UCSD-AML1 (cell line): Measurements from ENCODE around the gene VWA5B2.

Experiments used
- DNase-seq: peaks from one replicate; lab custom pipeline; 2025; ENCODE audit not compliant: unreplicated experiment; lab: John Stamatoyannopoulos, UW

VWA5B2 gene

DNA sequence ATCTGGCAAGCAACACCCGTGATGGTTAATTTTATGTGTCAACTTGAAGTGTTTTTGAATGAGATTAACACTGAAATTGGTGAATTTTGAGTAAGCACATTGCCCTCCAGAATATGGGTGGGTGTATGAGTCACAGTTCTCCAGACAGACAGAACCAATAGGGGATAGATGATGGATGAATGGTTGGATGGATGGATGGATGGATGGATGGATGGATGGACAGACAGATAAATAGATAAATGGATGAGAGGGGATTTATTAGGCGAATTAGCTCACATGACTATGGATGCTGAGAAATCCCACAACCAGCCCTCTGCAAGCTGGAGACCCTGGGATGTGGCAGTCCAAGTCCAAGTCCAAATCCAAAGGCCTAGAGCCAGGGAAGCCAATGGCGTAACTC lies 5.4 kb upstream of the VWA5B2 start:
- DNase-seq = no peak

DNA sequence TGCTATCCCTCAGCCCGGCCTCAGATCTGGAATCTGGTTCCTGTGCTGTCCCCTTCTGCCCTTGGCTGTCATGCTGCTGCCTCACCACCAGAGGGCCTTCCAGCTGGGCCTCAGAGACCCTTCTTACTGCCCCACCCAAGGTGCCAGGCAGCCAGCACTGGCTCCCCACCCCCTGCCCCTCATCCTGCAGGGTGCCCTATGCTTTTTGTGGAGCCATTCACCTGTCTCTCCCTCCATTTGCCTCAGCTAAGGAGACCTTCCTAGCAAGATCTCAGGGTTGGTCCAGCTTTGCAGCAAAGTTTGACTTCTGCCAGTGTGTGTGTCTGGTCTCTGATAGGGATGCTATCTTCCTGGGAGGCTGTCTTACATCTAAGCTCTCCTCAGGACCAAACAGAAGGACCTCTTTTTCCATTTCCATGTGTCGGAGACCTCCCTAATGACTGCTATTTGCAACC lies 1.9 kb upstream of the VWA5B2 start:
- peak; percentile 38 for DNase-seq

DNA sequence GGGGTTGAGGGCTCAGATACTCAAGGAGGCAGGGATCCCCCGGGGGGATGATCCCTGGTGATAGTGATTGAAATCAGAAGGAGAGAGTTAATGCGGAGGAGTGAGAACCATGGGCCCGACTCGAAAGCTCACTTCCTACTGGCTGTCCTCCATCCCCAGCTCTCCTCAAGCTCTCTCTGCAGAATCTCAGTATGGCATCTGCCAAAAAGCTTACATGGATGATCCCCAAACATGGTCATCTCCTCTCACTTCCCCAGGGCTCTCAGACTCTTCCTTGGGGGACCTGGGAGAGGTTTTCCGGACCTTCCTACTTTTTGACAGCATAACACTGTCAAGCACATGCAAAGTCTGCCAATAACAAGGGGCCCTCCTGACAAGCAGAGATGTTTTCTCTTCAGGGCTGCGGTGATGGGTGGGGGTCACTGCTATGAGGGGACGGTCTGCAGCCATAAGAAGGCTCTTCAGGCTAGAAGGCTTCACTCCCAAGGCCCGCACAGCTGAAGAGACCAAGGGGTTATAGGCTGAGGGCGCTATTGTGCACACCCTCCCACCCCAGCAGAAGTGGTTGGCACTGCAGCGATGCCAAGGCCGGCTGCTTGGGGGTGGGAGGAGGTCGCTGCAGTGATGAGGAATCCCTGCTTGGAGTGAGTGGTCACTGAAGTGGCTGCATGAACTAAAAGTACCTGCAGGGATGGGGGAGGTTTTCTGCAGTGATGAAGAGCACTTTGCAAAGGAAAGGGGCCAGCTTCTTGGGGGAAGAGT lies 828 bp upstream of the VWA5B2 start:
- DNase-seq = no peak

DNA sequence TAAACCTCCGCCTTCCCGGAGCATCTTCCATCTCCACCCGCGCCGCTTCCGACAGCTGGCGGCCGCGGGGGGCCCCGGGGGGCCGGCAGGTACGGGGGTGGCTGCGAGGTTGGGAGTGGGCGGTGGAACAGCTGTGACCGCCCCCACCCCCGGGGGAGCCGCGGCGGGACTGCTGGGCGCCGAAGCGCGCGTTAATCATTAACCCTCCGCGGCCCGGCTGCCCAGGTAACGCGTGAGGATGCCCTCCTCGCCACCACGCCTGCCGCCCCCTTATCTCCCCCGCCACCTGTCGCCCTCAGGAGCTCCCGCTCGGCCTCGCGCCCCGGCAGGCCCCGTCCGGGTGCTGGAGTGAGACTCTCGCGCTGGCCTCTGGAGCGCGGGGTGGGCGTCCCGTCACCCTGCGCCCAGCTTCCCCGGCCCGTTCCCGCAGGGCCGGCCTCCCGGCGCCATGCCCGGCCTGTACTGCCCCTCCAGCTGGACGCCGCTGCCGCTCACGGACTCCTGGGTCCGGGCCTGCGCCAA lies 757 bp downstream of the VWA5B2 start:
- DNase-seq = no peak

DNA sequence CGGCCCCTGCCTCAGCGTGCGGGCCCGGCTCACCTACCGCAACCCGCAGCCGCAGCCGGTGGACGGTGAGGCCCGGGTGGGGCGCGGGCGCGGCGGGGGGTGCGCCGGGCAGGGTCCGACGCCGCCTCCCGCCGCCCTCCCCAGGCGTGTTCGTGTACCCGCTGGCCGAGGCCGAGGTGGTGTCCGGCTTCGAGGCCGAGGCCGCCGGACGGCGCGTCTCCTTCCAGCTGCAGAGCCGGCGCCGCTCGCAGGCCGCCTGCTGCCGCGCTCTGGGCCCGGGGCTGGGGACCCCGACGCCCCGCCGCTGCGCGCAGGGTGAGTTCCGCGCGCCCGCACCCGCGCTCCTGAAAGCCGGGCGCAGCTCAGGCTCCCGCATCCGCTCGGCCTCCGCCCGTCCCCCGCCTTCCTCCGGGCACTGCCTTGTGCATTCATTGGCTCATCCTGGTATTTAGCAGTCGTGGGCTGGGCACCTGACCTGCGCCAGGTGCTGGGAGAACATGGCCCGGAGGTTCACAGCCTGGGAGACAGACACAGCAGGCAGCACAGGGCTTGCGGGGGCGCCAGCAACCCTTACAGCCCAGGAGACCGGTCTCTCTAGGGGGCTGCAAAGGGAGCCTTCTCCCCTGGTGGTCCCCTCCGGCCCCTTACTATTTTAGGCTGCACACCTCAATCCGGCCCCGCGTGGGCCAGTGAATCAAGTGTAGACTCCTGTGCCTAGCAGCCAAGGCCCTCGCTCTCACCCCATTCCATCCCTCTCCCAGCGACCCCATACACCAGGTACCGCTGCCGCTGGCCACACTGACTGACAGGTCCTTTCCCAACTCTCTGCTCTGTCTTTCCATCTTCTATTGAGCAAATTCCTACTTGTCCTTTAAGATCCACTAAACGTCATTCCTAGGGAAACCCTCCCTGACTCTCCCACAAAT lies 1.5 kb downstream of the VWA5B2 start:
- DNase-seq = no peak

DNA sequence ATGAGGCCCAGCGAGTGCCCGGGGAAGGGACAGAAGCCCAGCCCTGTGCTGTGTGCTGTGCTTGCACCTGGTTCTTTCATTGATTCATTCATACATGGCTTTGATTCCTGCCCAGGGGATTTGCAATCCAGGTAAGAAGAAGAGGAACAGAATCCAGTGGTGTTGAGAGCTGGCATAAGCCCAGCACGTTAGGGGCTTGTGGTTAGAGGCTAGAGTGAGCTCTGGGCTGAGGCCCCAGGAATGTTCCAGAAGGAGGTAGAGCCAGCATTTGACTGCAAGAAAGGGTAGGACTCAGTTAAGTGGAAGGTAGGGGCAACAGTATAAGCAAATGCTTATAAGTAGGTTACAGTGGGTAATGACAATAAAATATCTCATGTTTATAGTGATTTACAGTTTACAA lies 2.3 kb downstream of the VWA5B2 start:
- no peak for DNase-seq

DNA sequence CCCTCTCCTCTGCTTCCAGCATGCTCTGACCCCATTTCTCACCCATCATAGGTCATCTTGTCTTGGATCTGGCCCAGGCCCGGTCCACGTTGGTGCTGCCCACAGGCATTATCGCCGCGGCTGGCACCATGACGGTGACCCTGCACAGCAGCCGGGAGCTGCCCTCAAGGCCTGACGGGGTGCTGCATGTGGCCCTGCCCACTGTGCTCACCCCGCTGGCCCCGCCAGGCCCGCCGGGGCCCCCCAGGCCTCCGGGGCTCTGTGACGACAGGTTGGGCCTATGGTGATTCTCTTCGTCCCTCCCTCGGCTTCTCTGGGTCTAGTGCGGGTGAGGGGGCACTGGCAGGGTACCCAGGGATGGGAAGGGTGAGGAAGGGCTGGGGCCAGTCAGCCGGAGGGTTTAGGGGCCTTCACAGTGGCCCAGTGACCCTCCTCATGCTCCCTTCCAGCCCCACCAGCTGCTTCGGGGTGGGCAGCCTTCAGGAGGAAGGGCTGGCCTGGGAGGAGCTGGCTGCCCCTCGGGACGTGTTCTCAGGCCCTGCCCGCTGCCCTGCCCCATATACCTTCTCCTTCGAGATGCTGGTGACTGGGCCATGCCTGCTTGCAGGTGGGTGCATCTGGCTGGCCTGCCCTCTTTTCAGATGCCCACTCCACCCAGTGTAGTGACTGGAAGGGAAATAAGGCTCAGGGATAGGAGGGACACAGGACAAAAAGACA lies 3.9 kb downstream of the VWA5B2 start:
- no peak for DNase-seq

DNA sequence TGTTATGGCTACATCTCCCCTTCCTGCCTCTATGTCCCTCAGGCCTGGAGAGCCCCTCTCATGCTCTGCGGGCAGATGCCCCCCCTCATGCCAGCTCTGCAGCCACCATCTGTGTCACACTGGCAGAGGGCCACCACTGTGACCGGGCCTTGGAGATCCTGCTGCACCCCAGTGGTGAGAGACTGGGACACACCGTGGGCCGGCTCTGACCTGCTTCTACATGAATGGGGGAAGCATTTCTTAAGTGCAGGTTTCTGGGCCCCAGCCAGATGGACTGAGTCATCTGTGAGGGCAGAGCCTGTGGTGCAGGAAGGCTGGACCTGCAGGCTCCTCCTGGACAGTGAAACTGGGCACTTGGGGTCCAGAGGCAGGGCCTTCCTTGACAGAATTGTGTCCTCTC lies 4.8 kb downstream of the VWA5B2 start:
- no peak for DNase-seq

DNA sequence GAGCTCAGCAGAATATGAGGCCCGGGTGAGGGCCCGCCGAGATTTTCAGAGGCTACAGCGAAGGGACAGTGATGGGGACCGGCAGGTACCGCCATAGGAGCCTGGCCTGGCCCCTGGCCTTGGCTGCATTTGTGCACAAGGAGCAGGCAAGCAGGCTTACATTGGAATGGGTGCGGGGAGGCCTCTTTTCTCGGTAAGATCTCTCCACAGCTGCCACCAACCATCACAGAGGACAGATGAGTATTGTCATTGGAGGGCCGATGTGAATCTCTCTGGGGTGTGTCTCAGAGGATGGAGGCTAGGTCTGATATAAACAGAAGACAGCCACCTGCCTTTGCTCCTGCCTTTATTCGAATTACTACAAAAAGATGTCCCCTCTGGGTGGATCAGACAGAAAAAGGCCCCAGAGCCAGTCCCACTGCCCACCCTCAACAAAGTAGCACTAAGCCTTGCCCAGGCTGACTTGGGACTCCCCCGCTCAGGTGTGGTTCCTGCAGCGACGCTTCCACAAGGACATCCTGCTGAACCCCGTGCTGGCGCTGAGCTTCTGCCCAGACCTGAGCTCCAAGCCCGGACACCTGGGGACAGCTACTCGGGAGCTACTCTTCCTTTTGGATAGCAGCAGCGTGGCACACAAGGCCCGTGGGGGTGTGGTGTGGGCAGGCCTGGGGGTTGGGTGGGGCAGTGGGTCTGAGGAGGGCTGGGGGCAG lies 5.4 kb downstream of the VWA5B2 start:
- no peak for DNase-seq

DNA sequence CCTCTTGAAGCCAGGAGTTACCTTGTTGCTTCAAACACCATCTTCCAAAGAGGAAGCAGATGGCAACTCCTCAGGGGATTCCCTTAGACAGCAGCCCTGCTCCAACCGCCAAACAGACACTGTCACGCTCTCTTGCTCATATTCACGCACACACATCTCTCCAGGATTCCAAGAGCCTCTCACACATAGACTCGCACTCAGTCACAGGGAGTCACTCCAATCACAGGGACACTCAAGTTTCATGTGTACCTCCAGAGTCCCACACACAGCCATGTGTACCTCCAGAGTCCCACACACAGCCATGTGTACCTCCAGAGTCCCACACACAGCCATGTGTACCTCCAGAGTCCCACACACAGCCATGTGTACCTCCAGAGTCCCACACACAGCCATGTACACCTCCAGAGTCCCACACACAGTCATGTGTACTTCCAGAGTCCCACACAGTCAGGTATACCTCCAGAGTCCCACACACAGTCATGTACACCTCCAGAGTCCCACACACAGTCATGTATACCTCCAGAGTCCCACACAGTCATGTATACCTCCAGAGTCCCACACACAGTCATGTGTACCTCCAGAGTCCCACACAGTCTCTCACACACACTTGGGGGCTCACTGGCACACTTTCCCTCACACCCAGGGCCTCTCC lies 6.1 kb downstream of the VWA5B2 start:
- DNase-seq = no peak

DNA sequence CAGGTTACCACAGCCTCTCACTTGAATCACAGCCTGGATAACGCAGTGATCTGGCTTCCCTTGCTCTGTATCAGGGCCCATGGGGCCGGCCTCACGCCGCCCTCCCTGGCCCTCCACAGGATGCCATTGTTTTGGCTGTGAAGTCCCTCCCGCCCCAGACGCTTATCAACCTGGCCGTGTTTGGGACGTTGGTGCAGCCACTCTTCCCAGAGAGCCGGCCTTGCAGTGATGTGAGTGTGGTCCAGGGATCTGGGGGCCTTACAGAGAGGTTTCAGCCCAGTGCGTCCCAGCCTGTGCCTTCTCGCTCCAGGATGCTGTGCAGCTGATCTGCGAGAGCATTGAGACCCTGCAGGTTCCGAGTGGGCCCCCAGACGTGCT lies 6.6 kb downstream of the VWA5B2 start:
- no peak for DNase-seq

DNA sequence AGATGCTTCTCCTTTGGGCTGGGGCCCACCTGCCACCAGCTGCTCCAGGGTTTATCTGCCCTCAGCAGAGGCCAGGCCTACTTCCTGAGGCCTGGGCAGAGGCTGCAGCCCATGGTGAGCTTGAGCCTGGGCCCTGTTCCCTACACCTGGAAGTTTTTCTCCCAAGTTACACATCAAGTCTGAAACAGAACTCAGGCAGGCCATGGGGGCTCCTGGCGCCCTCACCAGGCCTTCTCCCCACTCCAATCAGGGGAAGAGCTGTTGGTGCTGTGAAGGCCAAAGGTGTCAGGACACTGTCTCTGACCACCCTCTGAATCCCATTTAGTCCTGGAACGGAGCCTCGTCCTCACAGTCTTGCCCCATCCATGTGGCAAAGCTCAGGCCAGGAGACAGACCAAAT lies 7.3 kb downstream of the VWA5B2 start:
- DNase-seq = no peak

DNA sequence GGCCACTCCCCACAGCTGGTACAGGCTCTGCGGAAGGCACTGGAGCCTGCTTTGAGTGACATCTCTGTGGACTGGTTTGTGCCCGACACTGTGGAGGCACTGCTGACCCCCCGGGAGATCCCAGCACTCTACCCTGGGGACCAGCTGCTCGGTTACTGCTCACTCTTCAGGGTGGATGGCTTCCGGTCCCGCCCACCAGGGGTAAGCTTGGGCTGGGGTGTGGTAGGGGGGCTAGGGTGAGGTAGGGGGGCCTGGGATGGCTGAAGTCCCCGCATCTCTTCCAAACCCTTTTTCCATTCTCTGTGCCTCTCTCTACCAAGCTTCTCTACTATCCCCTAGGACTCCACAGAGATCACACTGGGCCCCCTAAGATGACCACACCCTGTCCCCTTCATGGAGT lies 7.8 kb downstream of the VWA5B2 start:
- DNase-seq = no peak

DNA sequence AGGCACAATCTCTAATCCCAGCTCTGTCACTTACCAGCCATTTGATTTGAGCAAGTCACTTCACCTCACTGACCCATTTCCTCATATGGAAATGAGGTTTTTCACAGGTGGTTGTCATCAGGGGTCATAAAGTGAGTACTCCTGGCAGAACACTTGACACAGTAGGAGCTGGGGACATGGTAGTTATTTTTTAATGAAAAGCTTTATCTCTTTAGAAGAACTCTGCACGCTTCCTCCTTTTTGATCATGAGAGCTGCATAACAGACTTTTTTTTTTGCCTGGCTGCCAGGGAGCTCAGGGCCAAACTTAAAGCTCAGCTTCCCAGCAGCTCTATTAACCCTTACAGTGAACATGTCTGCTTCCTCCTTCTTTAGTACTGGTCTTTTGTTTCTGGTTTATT lies 8.4 kb downstream of the VWA5B2 start:
- no peak for DNase-seq

DNA sequence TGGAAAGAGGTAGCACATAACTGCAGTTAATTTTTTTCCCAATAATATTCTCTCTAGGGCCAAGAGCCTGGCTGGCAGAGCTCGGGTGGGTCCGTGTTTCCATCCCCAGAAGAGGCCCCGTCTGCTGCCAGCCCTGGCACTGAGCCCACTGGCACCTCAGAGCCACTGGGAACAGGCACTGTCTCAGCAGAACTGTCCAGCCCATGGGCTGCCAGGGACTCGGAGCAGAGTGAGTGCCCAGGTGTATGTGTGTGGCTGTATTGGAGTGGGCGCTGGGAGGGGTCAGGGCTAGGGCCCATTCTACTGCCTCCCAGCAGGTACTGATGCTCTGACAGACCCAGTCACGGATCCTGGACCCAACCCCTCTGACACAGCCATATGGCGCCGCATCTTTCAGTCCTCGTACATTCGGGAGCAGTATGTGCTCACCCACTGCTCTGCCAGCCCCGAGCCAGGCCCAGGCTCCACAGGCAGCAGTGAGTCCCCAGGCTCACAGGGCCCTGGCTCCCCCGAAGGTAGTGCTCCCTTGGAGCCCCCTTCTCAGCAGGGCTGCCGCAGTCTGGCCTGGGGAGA lies 8.9 kb downstream of the VWA5B2 start:
- no peak for DNase-seq

DNA sequence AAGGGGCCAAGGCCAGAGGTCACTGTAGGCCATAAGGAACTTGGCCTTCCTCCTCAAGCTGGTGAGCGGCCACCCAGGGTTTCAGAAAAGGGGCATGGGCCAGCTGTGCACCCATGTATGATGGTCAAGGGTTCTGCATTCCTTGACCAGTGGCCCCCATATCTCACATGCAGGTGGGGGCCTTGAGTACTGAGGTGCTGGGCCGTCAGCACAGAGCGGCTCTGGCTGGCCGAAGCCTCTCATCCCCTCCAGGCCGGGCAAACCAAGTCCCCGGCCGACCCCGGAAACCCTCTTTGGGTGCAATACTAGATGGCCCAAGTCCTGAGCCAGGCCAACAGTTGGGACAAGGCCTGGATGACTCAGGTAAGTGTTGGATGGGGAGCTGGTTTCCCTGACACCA lies 9.8 kb downstream of the VWA5B2 start:
- DNase-seq = no peak

DNA sequence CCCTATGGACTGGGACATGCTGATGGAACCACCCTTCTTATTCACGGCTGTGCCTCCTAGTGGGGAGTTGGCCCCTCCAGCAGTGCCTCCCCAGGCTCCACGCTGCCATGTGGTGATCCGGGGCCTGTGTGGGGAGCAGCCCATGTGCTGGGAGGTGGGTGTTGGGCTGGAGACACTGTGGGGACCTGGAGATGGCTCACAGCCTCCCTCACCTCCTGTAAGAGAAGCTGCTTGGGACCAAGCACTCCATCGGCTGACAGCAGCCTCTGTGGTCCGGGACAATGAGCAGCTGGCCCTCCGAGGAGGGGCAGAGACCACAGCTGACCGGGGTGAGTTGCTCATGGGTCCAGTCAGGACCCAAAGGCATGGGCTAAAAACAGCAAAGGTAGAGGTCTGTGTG lies 10.3 kb downstream of the VWA5B2 start:
- DNase-seq = no peak

DNA sequence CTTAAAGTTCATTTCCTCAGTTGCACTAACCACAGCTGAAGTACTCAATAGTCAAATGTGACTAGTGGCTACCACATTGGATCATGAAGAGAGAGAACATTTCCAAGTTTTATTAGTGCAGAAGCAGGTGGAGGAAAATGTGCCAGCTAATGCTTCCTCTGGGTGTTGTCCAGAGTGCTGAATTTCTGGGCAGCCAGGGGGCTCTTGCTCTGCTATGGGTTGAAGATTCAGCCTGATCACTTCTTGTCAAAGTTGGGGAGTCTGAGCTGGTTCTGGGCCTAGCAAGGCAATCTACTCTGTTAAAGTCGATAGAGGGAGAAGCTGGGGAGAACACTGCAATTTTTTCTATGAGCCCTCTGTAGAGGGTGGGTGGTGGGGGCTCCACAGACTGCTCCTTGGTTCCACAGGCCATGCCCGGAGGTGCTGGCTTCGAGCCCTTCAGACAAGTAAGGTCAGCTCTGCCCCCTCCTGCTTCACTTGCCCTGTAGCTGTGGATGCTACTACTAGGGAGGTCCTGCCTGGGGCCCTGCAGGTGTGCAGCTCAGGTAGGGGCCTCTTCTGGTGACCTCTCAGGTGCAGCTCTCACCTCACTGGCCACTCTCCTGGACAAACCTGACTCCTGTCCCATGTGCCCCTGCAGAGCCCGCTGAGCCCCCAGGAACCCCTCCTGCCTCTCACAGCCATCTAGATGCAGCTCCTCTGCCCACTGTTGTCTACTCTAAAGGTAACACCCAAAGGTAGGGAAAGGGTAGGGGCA lies 11.2 kb downstream of the VWA5B2 start:
- DNase-seq = no peak

DNA sequence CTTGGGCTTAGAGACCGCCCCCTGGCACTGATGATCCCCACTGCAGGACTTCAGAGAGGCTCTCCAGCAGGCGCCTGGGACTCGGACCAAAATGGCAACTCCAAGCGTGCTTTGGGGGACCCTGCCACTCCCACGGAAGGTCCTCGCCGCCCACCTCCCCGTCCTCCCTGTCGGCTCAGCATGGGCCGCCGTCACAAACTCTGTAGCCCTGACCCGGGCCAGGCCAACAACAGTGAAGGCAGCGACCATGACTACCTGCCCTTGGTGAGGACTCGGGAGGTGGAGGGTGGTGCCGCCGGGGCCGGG lies 11.7 kb downstream of the VWA5B2 start:
- no peak for DNase-seq
